Mesendoderm (in vitro differentiated cells): Measurements from ENCODE around the gene DEXI.

ENCODE experiments used
- DNase-seq: peaks from one replicate; pipeline ENCODE4 v3.0.0; 2013
- H2AK5ac ChIP-seq: 2 replicates; pipeline ENCODE4 v1.6.1; 2013; ENCODE audit warnings: low read length, inconsistent platforms
- H2BK120ac ChIP-seq: 2 replicates; pipeline ENCODE4 v1.6.1; 2013; ENCODE audit warnings: low read depth, mild to moderate bottlenecking, low read length, moderate library complexity, mixed read lengths
- H2BK15ac ChIP-seq: replicated peaks from 2 replicates; pipeline ENCODE4 v1.6.1; 2013; ENCODE audit warnings: low read depth, mild to moderate bottlenecking, moderate library complexity
- H2BK5ac ChIP-seq: 2 replicates; pipeline ENCODE4 v1.6.1; 2013; ENCODE audit warnings: low read length, inconsistent platforms
- H3K18ac ChIP-seq: 2 replicates; pipeline ENCODE4 v1.6.1; 2013; ENCODE audit warnings: mild to moderate bottlenecking, low read length, mixed read lengths
- H3K23ac ChIP-seq: one replicate; pipeline ENCODE4 v1.6.1; 2013; ENCODE audit warnings: low read length
- H3K27ac ChIP-seq: 2 replicates; pipeline ENCODE4 v1.5.1; 2013; ENCODE audit warnings: low read depth, mild to moderate bottlenecking, inconsistent platforms, low read length, moderate library complexity
- H3K27me3 ChIP-seq: 2 replicates; pipeline ENCODE4 v1.6.1; 2013; ENCODE audit warnings: low read length, control low read depth, mild to moderate bottlenecking, inconsistent platforms; ENCODE audit not compliant: insufficient read depth, poor library complexity
- H3K36me3 ChIP-seq: 2 replicates; pipeline ENCODE4 v1.6.1; 2013; ENCODE audit warnings: low read length, inconsistent platforms; ENCODE audit not compliant: control insufficient read depth, insufficient read depth
- H3K4ac ChIP-seq: one replicate; pipeline ENCODE4 v1.6.1; 2013; ENCODE audit warnings: low read depth, mild to moderate bottlenecking, low read length, moderate library complexity
- H3K4me1 ChIP-seq: 2 replicates; pipeline ENCODE4 v1.6.1; 2013; ENCODE audit warnings: low read depth, low read length, inconsistent platforms; ENCODE audit not compliant: control insufficient read depth
- H3K4me2 ChIP-seq: 2 replicates; pipeline ENCODE4 v1.6.1; 2013; ENCODE audit warnings: low read length
- H3K4me3 ChIP-seq: 2 replicates; pipeline ENCODE4 v1.5.1; 2013; ENCODE audit warnings: mild to moderate bottlenecking, low read length
- H3K56ac ChIP-seq: one replicate; pipeline ENCODE4 v1.6.1; 2013; ENCODE audit warnings: low read length
- H3K79me1 ChIP-seq: 2 replicates; pipeline ENCODE4 v1.6.1; 2013; ENCODE audit warnings: low read length, inconsistent platforms
- H3K79me2 ChIP-seq: 2 replicates; pipeline ENCODE4 v1.6.1; 2013; ENCODE audit warnings: mild to moderate bottlenecking, low read length; ENCODE audit not compliant: control insufficient read depth, insufficient read depth
- H3K9ac ChIP-seq: 2 replicates; pipeline ENCODE4 v1.6.1; 2013; ENCODE audit warnings: low read length, inconsistent platforms
- H4K5ac ChIP-seq: one replicate; pipeline ENCODE4 v1.6.1; 2013; ENCODE audit warnings: low read length
- H4K8ac ChIP-seq: one replicate; pipeline ENCODE4 v1.6.1; 2013; ENCODE audit warnings: low read depth, mild to moderate bottlenecking, control low read depth, low read length, moderate library complexity
- WGBS: extraction: QIAGEN DNeasy Blood & Tissue Kit; methylation state at CpG from one replicate; pipeline ENCODE4 v1.1.7; 2013; ENCODE audit warnings: low lambda C conversion rate, missing lambda C conversion rate; ENCODE audit not compliant: insufficient coverage; ENCODE audit errors: extremely low coverage; 5-methylcytosine and 5-hydroxymethylcytosine counted together

The DEXI gene

DNA sequence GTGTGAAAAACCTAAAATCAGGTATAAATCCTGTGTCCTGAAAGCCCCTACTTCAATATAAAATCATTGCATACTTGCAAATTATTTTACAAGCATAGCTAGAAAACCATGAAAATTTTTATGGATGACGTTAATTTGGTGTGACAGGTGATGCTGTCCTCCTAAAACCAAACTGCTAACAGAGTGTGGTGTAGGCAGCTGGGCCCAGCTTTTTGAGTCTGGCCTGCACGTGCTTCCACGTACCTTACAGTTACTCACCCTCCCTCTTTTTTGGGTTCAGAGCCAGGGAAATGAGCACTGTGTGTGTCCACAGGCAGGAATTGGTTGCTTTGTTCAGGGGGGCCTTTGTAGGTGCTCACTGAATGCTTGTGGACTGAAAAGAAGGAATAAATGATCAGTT, 38.5 kb upstream of the DEXI start:
- no peaks in the 10 kb centered on the region for H3K79me2 ChIP-seq
- no peak overlapping the region for H3K4me3 ChIP-seq
- H3K36me3 ChIP-seq: no peaks in the 10 kb centered on the region
- H2BK5ac ChIP-seq: no peak overlapping the region
- no CpG with 5 or more reads among the region's 3 CpGs for WGBS
- no peak overlapping the region for H4K5ac ChIP-seq
- H3K27me3 ChIP-seq: no peaks in the 10 kb centered on the region
- H3K18ac ChIP-seq: no peak overlapping the region
- H3K79me1 ChIP-seq: no peaks in the 10 kb centered on the region
- H2BK120ac ChIP-seq: no peak overlapping the region
- H2AK5ac ChIP-seq: no peak overlapping the region
- H3K23ac ChIP-seq: no peak overlapping the region
- no peak overlapping the region for H3K4me2 ChIP-seq
- no peak for DNase-seq
- H2BK15ac ChIP-seq: no peak overlapping the region
- H4K8ac ChIP-seq: no peak overlapping the region
- H3K4me1 ChIP-seq: no peaks in the 10 kb centered on the region
- H3K56ac ChIP-seq: no peak overlapping the region
- H3K9ac ChIP-seq: no peak overlapping the region
- no peak overlapping the region for H3K27ac ChIP-seq
- no peak overlapping the region for H3K4ac ChIP-seq

DNA sequence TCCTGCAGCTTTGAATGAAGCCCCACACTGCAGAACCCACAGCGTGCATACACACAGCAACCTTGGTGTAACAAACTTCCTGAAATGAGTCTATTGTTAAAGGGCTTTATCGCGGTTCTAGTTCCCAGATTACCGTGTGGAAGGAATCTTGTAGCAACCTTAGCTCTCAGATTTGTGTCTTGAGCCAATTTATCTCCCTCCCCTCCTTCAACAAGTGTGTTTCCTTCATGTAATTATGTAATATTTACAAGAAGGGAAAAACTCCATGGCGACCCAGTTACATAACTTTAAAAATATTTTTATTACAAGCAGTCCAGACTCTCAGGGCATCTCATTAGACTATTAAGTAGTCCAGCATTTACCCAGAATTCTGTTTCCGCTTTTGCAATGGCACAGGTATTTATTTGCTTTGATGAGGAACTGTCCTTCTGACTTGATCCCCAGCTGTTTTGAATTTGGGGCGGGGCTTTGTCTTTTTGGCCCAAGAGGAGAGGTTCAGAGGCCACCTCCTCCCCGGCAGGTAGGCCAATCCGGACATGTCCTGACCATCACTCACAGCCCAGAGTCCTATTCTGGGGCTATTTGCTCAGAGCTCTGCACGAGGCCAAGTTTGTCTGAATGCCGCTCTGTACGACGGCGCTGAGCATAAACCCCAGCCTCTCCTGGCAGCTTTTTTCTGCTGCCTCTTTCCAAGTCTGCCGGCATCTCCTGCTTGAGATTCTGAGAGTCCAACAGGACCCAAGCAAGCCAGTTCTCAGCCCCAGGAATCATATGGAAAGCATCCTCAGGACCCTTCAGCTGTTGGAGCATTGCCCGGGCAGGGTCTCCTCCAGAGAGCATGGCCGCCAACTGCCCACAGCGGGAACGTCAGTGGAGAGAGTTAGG, 37.7 kb upstream of the DEXI start:
- no peaks in the 10 kb centered on the region for H3K4me1 ChIP-seq
- no peaks in the 10 kb centered on the region for H3K36me3 ChIP-seq
- no peak overlapping the region for H2BK120ac ChIP-seq
- no peaks in the 10 kb centered on the region for H3K79me1 ChIP-seq
- H2BK15ac ChIP-seq: no peak overlapping the region
- no CpG with 5 or more reads among the region's 19 CpGs for WGBS
- no peak overlapping the region for H3K4me2 ChIP-seq
- no peak overlapping the region for H3K56ac ChIP-seq
- H3K9ac ChIP-seq: no peak overlapping the region
- no peak overlapping the region for H3K4ac ChIP-seq
- no peaks in the 10 kb centered on the region for H3K79me2 ChIP-seq
- H3K4me3 ChIP-seq: no peak overlapping the region
- no peak overlapping the region for H3K27ac ChIP-seq
- H2AK5ac ChIP-seq: no peak overlapping the region
- no peak overlapping the region for H4K8ac ChIP-seq
- no peak overlapping the region for H4K5ac ChIP-seq
- no peaks in the 10 kb centered on the region for H3K27me3 ChIP-seq
- no peak overlapping the region for H2BK5ac ChIP-seq
- H3K23ac ChIP-seq: no peak overlapping the region
- DNase-seq: no peak
- no peak overlapping the region for H3K18ac ChIP-seq

DNA sequence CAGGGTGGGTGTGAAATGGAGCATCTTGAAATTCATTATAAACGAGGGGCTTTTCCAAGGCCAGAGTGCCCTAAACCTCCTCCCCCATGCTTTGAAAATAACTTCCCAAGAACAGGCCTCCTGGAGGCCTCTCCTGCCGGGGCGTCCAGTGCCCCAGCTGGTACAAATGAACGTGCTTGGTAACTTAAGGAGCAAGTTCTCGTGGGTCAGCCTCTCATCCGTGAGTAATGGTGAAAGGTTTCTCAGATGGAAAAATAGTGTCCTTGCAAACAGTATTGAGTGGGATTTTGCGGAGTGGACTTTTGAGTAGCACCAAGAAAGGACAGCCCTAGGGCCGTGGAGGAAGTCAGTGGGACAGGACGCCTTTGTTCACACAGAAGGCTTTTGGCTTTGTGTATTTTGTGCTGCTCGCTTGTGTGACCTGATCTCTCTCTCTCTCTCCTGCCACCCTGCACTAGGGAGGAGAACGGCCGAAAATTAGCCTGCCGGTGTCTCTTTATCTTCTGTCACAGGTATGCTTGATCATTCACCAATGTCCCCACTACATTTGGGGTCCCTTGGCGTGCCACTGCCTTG, 36.7 kb upstream of the DEXI start:
- H3K4me3 ChIP-seq: no peak overlapping the region
- no peak overlapping the region for H2BK15ac ChIP-seq
- no peak overlapping the region for H3K4me2 ChIP-seq
- H3K4me1 ChIP-seq: no peaks in the 10 kb centered on the region
- no peaks in the 10 kb centered on the region for H3K36me3 ChIP-seq
- H3K18ac ChIP-seq: no peak overlapping the region
- H3K79me2 ChIP-seq: no peaks in the 10 kb centered on the region
- H3K9ac ChIP-seq: no peak overlapping the region
- no CpG with 5 or more reads among the region's 14 CpGs for WGBS
- H3K4ac ChIP-seq: peak overlapping the region; percentile 20
- H2AK5ac ChIP-seq: no peak overlapping the region
- no peak overlapping the region for H2BK5ac ChIP-seq
- no peak for DNase-seq
- H2BK120ac ChIP-seq: no peak overlapping the region
- H4K5ac ChIP-seq: no peak overlapping the region
- no peak overlapping the region for H3K27ac ChIP-seq
- H4K8ac ChIP-seq: no peak overlapping the region
- H3K56ac ChIP-seq: peak overlapping the region; percentile 38
- no peaks in the 10 kb centered on the region for H3K79me1 ChIP-seq
- H3K23ac ChIP-seq: no peak overlapping the region
- H3K27me3 ChIP-seq: no peaks in the 10 kb centered on the region

DNA sequence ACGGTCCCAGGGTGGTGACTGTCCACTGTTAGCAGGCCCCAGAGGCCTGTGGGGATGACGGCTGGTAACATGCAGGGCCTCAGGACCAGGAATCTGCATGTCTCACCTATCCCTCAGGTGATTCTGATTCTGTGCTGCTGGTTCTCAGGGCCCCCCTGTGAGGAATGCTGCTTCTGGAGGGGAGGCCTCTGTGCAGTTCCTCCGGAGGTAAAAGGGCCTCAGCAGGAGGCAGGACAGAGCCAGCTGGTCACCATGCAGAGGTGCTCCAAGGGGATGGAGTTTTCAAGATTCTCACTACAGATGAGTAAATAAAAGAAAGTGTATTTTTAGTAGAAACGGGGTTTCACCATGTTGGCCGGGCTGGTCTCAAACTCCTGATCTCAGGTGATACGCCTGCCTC, 35.9 kb upstream of the DEXI start:
- Histone ChIP-seq H3K4me3 (no peak overlapping the region), H3K36me3 (no peaks in the 10 kb centered on the region), H3K4me2 (no peak overlapping the region), H3K18ac (no peak overlapping the region), H3K4me1 (no peaks in the 10 kb centered on the region), H3K56ac (peak overlapping the region; percentile 30), H2BK120ac (no peak overlapping the region), H2AK5ac (no peak overlapping the region), H4K8ac (no peak overlapping the region), H3K27me3 (no peaks in the 10 kb centered on the region), H2BK15ac (no peak overlapping the region), H3K79me2 (no peaks in the 10 kb centered on the region), H2BK5ac (no peak overlapping the region), H4K5ac (no peak overlapping the region), H3K9ac (no peak overlapping the region), H3K23ac (no peak overlapping the region), H3K27ac (no peak overlapping the region), H3K4ac (no peak overlapping the region), H3K79me1 (no peaks in the 10 kb centered on the region)
- DNase-seq: no peak
- no CpG with 5 or more reads among the region's 6 CpGs for WGBS

DNA sequence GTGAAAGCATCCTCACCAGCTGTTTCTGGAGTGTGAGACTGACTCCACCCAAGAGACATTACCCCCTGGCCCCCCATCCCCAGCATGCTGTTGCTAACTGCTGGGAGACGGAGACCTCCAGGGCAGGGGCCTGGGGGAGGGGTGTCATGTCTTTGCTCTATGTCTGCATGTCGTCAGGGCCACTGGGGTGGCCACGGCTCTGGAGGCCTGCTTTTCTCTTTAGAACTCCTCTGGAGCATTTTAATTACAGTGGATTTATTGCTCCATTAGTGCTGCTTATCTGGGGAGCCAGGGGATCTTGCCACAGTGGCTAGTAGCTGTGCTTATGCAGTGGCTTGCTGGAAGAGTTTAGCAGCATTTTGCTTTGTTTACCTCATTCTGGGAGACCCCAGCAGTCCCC, 34.4 kb upstream of the DEXI start:
- Histone ChIP-seq H2AK5ac (no peak overlapping the region), H3K4me1 (peaks cover 5% of the 10 kb centered on the region), H3K27me3 (no peaks in the 10 kb centered on the region), H3K4me3 (no peak overlapping the region), H3K79me1 (no peaks in the 10 kb centered on the region), H2BK120ac (no peak overlapping the region), H4K5ac (no peak overlapping the region), H3K36me3 (no peaks in the 10 kb centered on the region), H2BK5ac (no peak overlapping the region), H3K23ac (no peak overlapping the region), H3K9ac (no peak overlapping the region), H3K79me2 (no peaks in the 10 kb centered on the region), H4K8ac (no peak overlapping the region), H3K4me2 (no peak overlapping the region), H3K27ac (peak overlapping the region; percentile 2), H3K18ac (no peak overlapping the region), H3K4ac (no peak overlapping the region), H2BK15ac (no peak overlapping the region), H3K56ac (no peak overlapping the region)
- no CpG with 5 or more reads among the region's 3 CpGs for WGBS
- DNase-seq: peak; percentile 74
